Common myeloid progenitor, CD34-positive (primary cell): ENCODE measurements around the gene SOBP.
A peak's percentile ranks its signal among the peaks of the same experiment; 100 is the strongest.
"Not testable (repeated sequence)": the region's sequence is repeated elsewhere in the genome, so short reads cannot be mapped to it uniquely, and the experiment has no call there.

Source experiments
- CTCF ChIA-PET: fragments of 350-600 bp; sonication (Branson Sonifier 250); formaldehyde crosslinking; loops from one replicate; lab custom pipeline; 2021; ENCODE audit warnings: antibody characterized with exemption; lab: Charles Lee
- POLR2A ChIA-PET: fragments of 350-600 bp; sonication (Branson Sonifier 250); formaldehyde crosslinking; loops from one replicate; lab custom pipeline; 2021; ENCODE audit warnings: antibody characterized with exemption; lab: Charles Lee
- DNase-seq, 3 donors: peaks; one replicate each; pipeline versions ENCODE4 v3.0.0 to v3.0.0-alpha.2; 2013
- H3K27ac ChIP-seq, 2 experiments: 1 replicate in 1 of 2; 2 replicates in 1 of 2; pipeline ENCODE4 v1.7.0; 2013; ENCODE audit warnings: inconsistent platforms in 2 of 2, low read length in 2 of 2, mild to moderate bottlenecking in 2 of 2, low read depth in 1 of 2, moderate library complexity in 1 of 2; ENCODE audit not compliant: severe bottlenecking in 2 of 2, insufficient read depth in 1 of 2, poor library complexity in 1 of 2
- H3K27me3 ChIP-seq, 5 experiments: replicated peaks in 2 of 5; 1 replicate in 3 of 5; 2 replicates in 2 of 5; pipeline versions ENCODE4 v1.6.1 to v1.7.0; 2013; ENCODE audit warnings: low read length in 4 of 5, mild to moderate bottlenecking in 2 of 5, moderate library complexity in 2 of 5, inconsistent platforms in 1 of 5; ENCODE audit not compliant: insufficient read depth in 5 of 5, control insufficient read depth in 4 of 5
- H3K36me3 ChIP-seq, 4 experiments: 1 replicate in 2 of 4; 2 replicates in 2 of 4; pipeline versions ENCODE4 v1.6.1 to v1.7.0; 2013; ENCODE audit warnings: low read length in 3 of 4, control low read depth in 1 of 4, mild to moderate bottlenecking in 1 of 4; ENCODE audit not compliant: control insufficient read depth in 4 of 4, insufficient read depth in 4 of 4
- H3K4me1 ChIP-seq, 4 experiments: 1 replicate in 3 of 4; 2 replicates in 1 of 4; pipeline versions ENCODE4 v1.6.1 to v1.7.1; 2013; ENCODE audit warnings: low read length in 3 of 4, mild to moderate bottlenecking in 3 of 4, control low read depth in 1 of 4, inconsistent platforms in 1 of 4, moderate library complexity in 1 of 4; ENCODE audit not compliant: control insufficient read depth in 4 of 4, insufficient read depth in 4 of 4; ENCODE audit errors: control extremely low read depth in 1 of 4
- H3K4me3 ChIP-seq, 7 experiments: 1 replicate in 4 of 7; 2 replicates in 3 of 7; pipeline versions ENCODE4 v1.5.1 to v1.7.0; 2013; ENCODE audit warnings: mild to moderate bottlenecking in 7 of 7, low read length in 6 of 7, moderate library complexity in 6 of 7, inconsistent platforms in 2 of 7, low read depth in 2 of 7, control low read depth in 1 of 7; ENCODE audit not compliant: insufficient read depth in 4 of 7, control insufficient read depth in 1 of 7; ENCODE audit errors: extremely low read depth in 1 of 7
- H3K9me3 ChIP-seq, 5 experiments: 1 replicate in 4 of 5; 2 replicates in 1 of 5; pipeline versions ENCODE4 v1.6.1 to v1.7.1; 2013; ENCODE audit warnings: low read length in 4 of 5, mild to moderate bottlenecking in 2 of 5, inconsistent platforms in 1 of 5, low read depth in 1 of 5, moderate library complexity in 1 of 5; ENCODE audit not compliant: control insufficient read depth in 4 of 5, insufficient read depth in 2 of 5; ENCODE audit errors: control extremely low read depth in 1 of 5
- WGBS: methylation state at CpG from one replicate; pipeline ENCODE4 v1.1.5; 2013; ENCODE audit not compliant: insufficient coverage; 5-methylcytosine and 5-hydroxymethylcytosine counted together

Gene SOBP

GRCh38 chr6:107470364-107470763 lies 19.6 kb upstream of the SOBP start:
- POLR2A ChIA-PET, result no interaction called here
- H3K4me3 ChIP-seq, result no peak overlapping the region
- no peak for DNase-seq
- CTCF ChIA-PET, result interaction anchor here (0.8 kb wide), 1 partner anchor 12 kb away, joined by 3 read pairs; no protein-coding TSS in a partner anchor
- no peaks in the 10 kb centered on the region for H3K4me1 ChIP-seq
- no peaks in the 10 kb centered on the region for H3K36me3 ChIP-seq
- peaks cover 2 to 6% (median 4%) of the 10 kb centered on the region in 5 experiments for H3K27me3 ChIP-seq
- H3K9me3 ChIP-seq, result no peaks in the 10 kb centered on the region
- no peak overlapping the region for H3K27ac ChIP-seq
- 100% methylated on average over 1 of the region's 1 CpG for WGBS

GRCh38 chr6:107473660-107474059 lies 16.3 kb upstream of the SOBP start:
- WGBS, result 92% methylated on average over 5 of the region's 5 CpGs

GRCh38 chr6:107475360-107475759 lies 14.6 kb upstream of the SOBP start:
- H3K4me3 ChIP-seq, H3K4me1 ChIP-seq, H3K27ac ChIP-seq, H3K9me3 ChIP-seq, POLR2A ChIA-PET, DNase-seq, H3K36me3 ChIP-seq, CTCF ChIA-PET: not testable (repeated sequence)
- peaks cover 0 to 14% (median 4%) of the 10 kb centered on the region in 5 experiments for H3K27me3 ChIP-seq
- WGBS, result 93% methylated on average over 3 of the region's 3 CpGs

More at GRCh38 chr6:107473660-107474059, 16.3 kb upstream of the SOBP start:
- Histone ChIP-seq H3K4me1 (no peaks in the 10 kb centered on the region), H3K27ac (no peak overlapping the region), H3K36me3 (no peaks in the 10 kb centered on the region), H3K27me3 (peaks cover 0 to 9% (median 4%) of the 10 kb centered on the region in 5 experiments), H3K4me3 (no peak overlapping the region), H3K9me3 (no peaks in the 10 kb centered on the region)
- POLR2A ChIA-PET, result no interaction called here
- DNase-seq, result no peak
- CTCF ChIA-PET, result no interaction called here

DNA sequence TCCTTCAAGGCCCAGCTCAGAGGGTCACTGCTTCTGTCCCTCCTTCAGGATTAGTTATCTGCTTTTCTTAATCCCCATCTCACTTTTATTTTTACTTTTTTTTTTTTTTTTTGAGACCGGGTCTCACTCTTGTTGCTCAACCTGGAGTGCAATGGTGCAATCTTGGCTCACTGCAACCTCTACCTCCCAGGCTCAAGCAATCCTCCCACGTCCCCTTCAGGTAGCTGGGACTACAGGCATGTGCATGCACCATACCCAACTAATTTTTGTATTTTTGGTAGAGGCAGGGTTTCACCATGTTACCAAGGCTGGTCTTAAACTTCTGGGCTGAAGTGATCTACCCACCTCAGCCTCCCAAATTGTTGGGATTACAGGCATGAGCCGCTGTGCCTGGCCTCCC lies 14.1 kb upstream of the SOBP start:
- H3K9me3 ChIP-seq, H3K4me1 ChIP-seq, H3K36me3 ChIP-seq, H3K27ac ChIP-seq, DNase-seq, POLR2A ChIA-PET, H3K4me3 ChIP-seq, CTCF ChIA-PET: not testable (repeated sequence)
- no CpG with 5 or more reads among the region's 3 CpGs for WGBS
- H3K27me3 ChIP-seq, result peaks cover 3 to 18% (median 6%) of the 10 kb centered on the region in 5 experiments

GRCh38 chr6:107479089-107479690 lies 10.7 kb upstream of the SOBP start:
- WGBS, result no CpG with 5 or more reads among the region's 4 CpGs
- CTCF ChIA-PET, result no interaction called here

DNA sequence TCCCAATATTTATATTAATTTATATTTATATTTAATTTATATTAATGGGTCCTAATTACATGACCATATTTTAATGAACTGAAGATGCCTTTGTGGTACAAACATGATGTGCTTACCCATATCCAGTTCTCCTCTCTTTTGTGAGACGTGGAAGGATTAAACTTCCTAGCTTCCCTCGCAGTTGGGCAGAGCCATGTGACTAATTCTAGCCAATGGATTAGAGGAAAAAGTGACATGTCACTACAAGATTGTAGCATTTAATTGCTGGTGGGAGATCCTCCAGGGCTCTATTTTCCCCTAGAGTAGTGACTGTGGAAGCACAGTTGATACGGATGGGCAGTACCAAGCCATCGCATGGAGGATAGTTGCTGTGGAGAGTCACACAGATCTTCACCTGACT lies 4.8 kb upstream of the SOBP start:
- no peak for DNase-seq
- 92% methylated on average over 3 of the region's 4 CpGs for WGBS
- Histone ChIP-seq H3K9me3 (no peaks in the 10 kb centered on the region), H3K27ac (no peak overlapping the region), H3K4me1 (peaks cover 0 to 19% (median 16%) of the 10 kb centered on the region in 4 experiments), H3K4me3 (no peak overlapping the region), H3K27me3 (peaks cover 19 to 81% (median 40%) of the 10 kb centered on the region in 5 experiments), H3K36me3 (no peaks in the 10 kb centered on the region)
- CTCF ChIA-PET, result no interaction called here
- POLR2A ChIA-PET, result no interaction called here

More at GRCh38 chr6:107479089-107479690, 10.7 kb upstream of the SOBP start:
- H3K36me3 ChIP-seq, result no peaks in the 10 kb centered on the region
- H3K27me3 ChIP-seq, result peaks cover 5 to 39% (median 7%) of the 10 kb centered on the region in 5 experiments
- no peak overlapping the region for H3K4me3 ChIP-seq
- no peaks in the 10 kb centered on the region for H3K9me3 ChIP-seq
- H3K4me1 ChIP-seq, result no peaks in the 10 kb centered on the region
- H3K27ac ChIP-seq, result no peak overlapping the region
- POLR2A ChIA-PET, result interaction anchor here (0.6 kb wide), 1 partner anchor 8 kb away, joined by 3 read pairs; no protein-coding TSS in a partner anchor
- DNase-seq, result no peak

DNA sequence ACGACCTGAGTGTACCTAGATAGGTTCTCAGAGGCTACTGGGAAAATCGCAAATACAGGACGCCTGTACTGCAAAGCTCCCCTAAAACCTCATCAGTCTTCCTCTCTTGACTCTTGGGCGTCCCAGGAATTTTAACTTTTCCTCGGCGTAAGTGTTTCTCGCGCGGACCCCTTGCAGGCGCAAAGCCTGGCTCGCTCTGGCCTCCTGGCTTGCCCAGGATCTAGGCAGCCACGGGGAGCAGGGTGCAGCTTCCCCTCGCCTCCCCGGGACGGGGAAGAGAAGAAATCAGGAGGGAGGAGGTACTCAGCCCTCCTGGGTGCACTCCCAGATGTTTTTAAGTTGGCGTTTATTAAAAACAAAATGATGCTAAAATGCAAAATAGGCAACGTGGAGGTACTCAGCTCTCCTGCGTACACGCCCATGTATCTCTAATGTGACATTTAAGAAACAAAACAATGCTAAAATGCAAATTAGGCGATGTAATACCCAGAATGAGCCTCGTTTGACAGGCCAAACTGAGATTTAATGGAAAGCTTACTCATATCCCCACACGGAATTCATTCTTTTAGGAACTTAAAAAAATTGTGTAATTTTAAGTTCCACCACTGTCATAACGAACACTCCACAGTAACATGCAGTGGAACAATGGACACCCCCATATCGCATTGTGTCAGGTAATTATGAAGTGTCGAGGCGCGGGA lies 1.6 kb upstream of the SOBP start:
- H3K9me3 ChIP-seq, result no peaks in the 10 kb centered on the region
- H3K4me1 ChIP-seq, result peaks cover 0 to 32% (median 28%) of the 10 kb centered on the region in 4 experiments
- H3K27me3 ChIP-seq, result peaks cover 25 to 90% (median 58%) of the 10 kb centered on the region in 5 experiments
- no peaks in the 10 kb centered on the region for H3K36me3 ChIP-seq
- ChIA-PET POLR2A (no interaction called here), CTCF (interaction anchor here (1.1 to 3.1 kb wide), 2 partner anchors 20 to 29 kb away, joined by 3 to 15 read pairs; partner anchors contain the start of gene PDSS2)
- WGBS, result 2% methylated on average over 21 of the region's 27 CpGs
- peak in 2 of 3 donors; percentile 36 to 46 for DNase-seq
- H3K27ac ChIP-seq, result no peak overlapping the region
- peak overlapping the region in 6 of 7 experiments; percentile 50 to 79 (median 70) for H3K4me3 ChIP-seq
